ENCODE measurements around the gene SPRING1. TPM values are rescaled to one million over a fixed set of nuclear protein-coding genes. Genes with fewer than 3 reads are reported as not detected.

The SPRING1 gene
- total and polyA plus RNA-seq, 4 experiments from 2014 or later, result 18.2 to 28.1 (median 25.6) TPM

GRCh38 chr12:116692605-116693004 is 45.3 kb downstream of the SPRING1 start:
- Histone ChIP-seq H3K27ac (ENCODE audit: low read depth, low read length) (no peak overlapping the region), H3K27me3 (ENCODE audit: insufficient read depth, low read length) (peaks cover 5% of the 10 kb centered on the region), H3K9me3 (ENCODE audit: control insufficient read depth in 1 of 2, low read length in 2 of 2) (no peaks in the 10 kb centered on the region), H3K4me1 (ENCODE audit: insufficient read depth, low read length) (no peaks in the 10 kb centered on the region), H3K4me3 (ENCODE audit: low read length in 2 of 2) (no peak overlapping the region), H3K36me3 (ENCODE audit: insufficient read depth, low read length) (no peaks in the 10 kb centered on the region)
- Mint-ChIP-seq H3K27me3 (peaks cover 25 to 26% of the 10 kb centered on the region in 2 donors), H3K4me1 (peaks cover 0 to 5% (median 2%) of the 10 kb centered on the region in 4 donors), H3K9me3 (peaks cover 0 to 4% (median 0%) of the 10 kb centered on the region in 8 donors), H3K4me3 (no peak overlapping the region), H3K36me3 (no peaks in the 10 kb centered on the region), H3K27ac (no peak overlapping the region)
- ChIA-PET POLR2A (ENCODE audit: partially characterized antibody) (no interaction called here), CTCF (ENCODE audit: partially characterized antibody) (no interaction called here)
- DNase-seq, result no peak
- intact Hi-C loops (cut with micrococcal nuclease), result no loop called here

GRCh38 chr12:116691636-116692035 is 46.2 kb downstream of the SPRING1 start:
- Mint-ChIP-seq H3K27me3 (peaks cover 24 to 25% of the 10 kb centered on the region in 2 donors), H3K4me3 (no peak overlapping the region), H3K36me3 (no peaks in the 10 kb centered on the region), H3K27ac (no peak overlapping the region), H3K9me3 (peaks cover 0 to 4% (median 0%) of the 10 kb centered on the region in 8 donors), H3K4me1 (peaks cover 0 to 6% (median 3%) of the 10 kb centered on the region in 4 donors)
- H3K4me3 ChIP-seq (ENCODE audit: low read length in 2 of 2), result no peak overlapping the region
- H3K4me1 ChIP-seq (ENCODE audit: insufficient read depth, low read length), result no peaks in the 10 kb centered on the region
- intact Hi-C loops (cut with micrococcal nuclease), result no loop called here
- ChIA-PET CTCF (ENCODE audit: partially characterized antibody) (no interaction called here), POLR2A (ENCODE audit: partially characterized antibody) (no interaction called here)
- peaks cover 5% of the 10 kb centered on the region for H3K27me3 ChIP-seq (ENCODE audit: insufficient read depth, low read length)
- H3K36me3 ChIP-seq (ENCODE audit: insufficient read depth, low read length), result no peaks in the 10 kb centered on the region
- H3K27ac ChIP-seq (ENCODE audit: low read depth, low read length), result no peak overlapping the region
- H3K9me3 ChIP-seq (ENCODE audit: control insufficient read depth in 1 of 2, low read length in 2 of 2), result no peaks in the 10 kb centered on the region
- DNase-seq, result no peak

- Histone ChIP-seq H3K27ac (ENCODE audit: low read depth, low read length) (no peak overlapping the region), H3K36me3 (ENCODE audit: insufficient read depth, low read length) (no peaks in the 10 kb centered on the region), H3K9me3 (ENCODE audit: control insufficient read depth in 1 of 2, low read length in 2 of 2) (no peaks in the 10 kb centered on the region), H3K4me1 (ENCODE audit: insufficient read depth, low read length) (no peaks in the 10 kb centered on the region), H3K4me3 (ENCODE audit: low read length in 2 of 2) (no peak overlapping the region), H3K27me3 (ENCODE audit: insufficient read depth, low read length) (peaks cover 5% of the 10 kb centered on the region)
- CTCF ChIA-PET (ENCODE audit: partially characterized antibody), result no interaction called here
- H3K27me3 Mint-ChIP-seq, result peaks cover 22 to 23% of the 10 kb centered on the region in 2 donors
- DNase-seq, result no peak
- no peak overlapping the region for H3K4me3 Mint-ChIP-seq
- peaks cover 0 to 4% (median 0%) of the 10 kb centered on the region in 8 donors for H3K9me3 Mint-ChIP-seq
- POLR2A ChIA-PET (ENCODE audit: partially characterized antibody), result no interaction called here
- intact Hi-C loops (cut with micrococcal nuclease), result no loop called here
- H3K27ac Mint-ChIP-seq, result no peak overlapping the region
- peaks cover 0 to 6% (median 3%) of the 10 kb centered on the region in 4 donors for H3K4me1 Mint-ChIP-seq
- no peaks in the 10 kb centered on the region for H3K36me3 Mint-ChIP-seq
Observed at GRCh38 chr12:116691205-116691604, 46.7 kb downstream of the SPRING1 start.

GRCh38 chr12:116689979-116690744 is 47.7 kb downstream of the SPRING1 start:
- Mint-ChIP-seq H3K27ac (no peak overlapping the region), H3K4me1 (peaks cover 0 to 6% (median 3%) of the 10 kb centered on the region in 4 donors), H3K27me3 (peaks cover 20 to 22% of the 10 kb centered on the region in 2 donors), H3K36me3 (no peaks in the 10 kb centered on the region), H3K4me3 (no peak overlapping the region), H3K9me3 (peaks cover 0 to 4% (median 0%) of the 10 kb centered on the region in 8 donors)
- no peak overlapping the region for H3K27ac ChIP-seq (ENCODE audit: low read depth, low read length)
- no peaks in the 10 kb centered on the region for H3K4me1 ChIP-seq (ENCODE audit: insufficient read depth, low read length)
- no peaks in the 10 kb centered on the region for H3K36me3 ChIP-seq (ENCODE audit: insufficient read depth, low read length)
- no peak overlapping the region for H3K4me3 ChIP-seq (ENCODE audit: low read length in 2 of 2)
- H3K9me3 ChIP-seq (ENCODE audit: control insufficient read depth in 1 of 2, low read length in 2 of 2), result no peaks in the 10 kb centered on the region
- intact Hi-C loops (cut with micrococcal nuclease), result no loop called here
- DNase-seq, result no peak
- CTCF ChIA-PET (ENCODE audit: partially characterized antibody), result no interaction called here
- POLR2A ChIA-PET (ENCODE audit: partially characterized antibody), result no interaction called here
- H3K27me3 ChIP-seq (ENCODE audit: insufficient read depth, low read length), result peaks cover 5% of the 10 kb centered on the region

GRCh38 chr12:116689521-116689920 is 48.3 kb downstream of the SPRING1 start:
- Histone ChIP-seq H3K36me3 (ENCODE audit: insufficient read depth, low read length) (no peaks in the 10 kb centered on the region), H3K4me1 (ENCODE audit: insufficient read depth, low read length) (no peaks in the 10 kb centered on the region), H3K4me3 (ENCODE audit: low read length in 2 of 2) (no peak overlapping the region), H3K27ac (ENCODE audit: low read depth, low read length) (no peak overlapping the region), H3K9me3 (ENCODE audit: control insufficient read depth in 1 of 2, low read length in 2 of 2) (no peaks in the 10 kb centered on the region), H3K27me3 (ENCODE audit: insufficient read depth, low read length) (peaks cover 5% of the 10 kb centered on the region)
- no peak overlapping the region for H3K4me3 Mint-ChIP-seq
- no peaks in the 10 kb centered on the region for H3K36me3 Mint-ChIP-seq
- POLR2A ChIA-PET (ENCODE audit: partially characterized antibody), result no interaction called here
- no peak for DNase-seq
- peaks cover 13 to 18% of the 10 kb centered on the region in 2 donors for H3K27me3 Mint-ChIP-seq
- intact Hi-C loops (cut with micrococcal nuclease), result no loop called here
- no peak overlapping the region for H3K27ac Mint-ChIP-seq
- CTCF ChIA-PET (ENCODE audit: partially characterized antibody), result no interaction called here
- peaks cover 0 to 4% (median 0%) of the 10 kb centered on the region in 8 donors for H3K9me3 Mint-ChIP-seq
- H3K4me1 Mint-ChIP-seq, result peaks cover 0 to 5% (median 2%) of the 10 kb centered on the region in 4 donors

Other genes with a start within 250 kb of the SPRING1 start
- 1 to 10 TPM; 1.7 to 2.9 TPM for gene MAP1LC3B2, start 178.7 kb downstream of the SPRING1 start, total RNA-seq
- gene MAP1LC3B2, start 178.7 kb downstream of the SPRING1 start, polyA plus RNA-seq, result 1 to 10 TPM; 4.4 to 6.8 TPM
- gene RNFT2, start 246 bp upstream of the SPRING1 start, total RNA-seq, result 1 to 10 TPM; 4.0 to 5.9 TPM
- 1 to 10 TPM in 1 of 2 donors, under 1 TPM in 1; 0.88 to 2.2 TPM for gene RNFT2, start 246 bp upstream of the SPRING1 start, polyA plus RNA-seq
- not detected for gene HRK, start 143.4 kb upstream of the SPRING1 start, total RNA-seq
- under 1 TPM in 1 of 2 donors, not detected in 1; 0.06 TPM for gene HRK, start 143.4 kb upstream of the SPRING1 start, polyA plus RNA-seq
- 10 to 100 TPM in 1 of 2 experiments, 1 to 10 TPM in 1; 9.3 to 10.2 TPM for gene FBXW8, start 172.9 kb upstream of the SPRING1 start, total RNA-seq
- gene FBXW8, start 172.9 kb upstream of the SPRING1 start, polyA plus RNA-seq, result 1 to 10 TPM; 2.3 to 4.6 TPM

All from CD4-positive, alpha-beta memory T cell (primary cell).